ENCODE measurements around the gene HSPA1L. TPM values are rescaled to one million over a fixed set of nuclear protein-coding genes. Genes with fewer than 3 reads are reported as not detected.
A peak's percentile ranks its signal among the peaks of the same experiment; 100 is the strongest.
"Not testable (repeated sequence)": the region's sequence is repeated elsewhere in the genome, so short reads cannot be mapped to it uniquely, and the experiment has no call there.

The HSPA1L gene
- total RNA-seq, 1 experiment from 2014 or later = 2.0 TPM

DNA sequence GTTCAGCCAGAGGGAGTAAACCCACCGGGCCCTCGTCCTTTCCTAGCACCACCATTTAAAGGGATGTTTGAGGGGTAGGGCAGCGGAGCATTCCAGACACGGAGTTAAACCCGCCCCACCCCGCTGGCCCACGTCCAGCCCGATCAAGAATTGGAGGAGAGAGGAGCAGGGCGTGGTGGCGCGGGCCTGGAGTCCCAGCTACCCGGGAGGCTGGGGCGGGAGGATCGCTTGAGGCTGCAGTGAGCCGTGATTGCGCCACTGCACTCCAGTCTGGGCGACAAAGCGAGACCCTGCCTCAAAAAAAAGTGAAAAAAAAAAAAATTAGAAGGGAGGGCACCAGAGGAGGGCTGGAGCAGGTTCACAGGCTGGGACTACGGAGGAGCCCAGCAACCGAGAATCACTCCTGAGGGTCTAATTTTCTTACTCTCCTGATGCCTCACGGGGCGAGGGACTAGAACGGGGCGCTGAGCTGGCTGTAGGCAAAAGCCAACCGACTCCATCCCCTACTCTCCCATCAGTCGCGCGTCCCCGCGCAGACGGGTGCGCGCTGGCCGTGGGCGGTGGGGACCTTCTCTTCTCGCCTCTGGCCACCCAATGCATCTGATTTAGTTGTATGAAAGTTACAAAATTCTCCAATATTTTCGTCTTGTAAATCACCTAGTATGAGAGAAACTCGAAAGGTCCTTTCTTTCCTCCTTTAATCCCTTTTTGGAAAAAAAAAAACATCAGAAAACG, 6.4 kb upstream of the HSPA1L start:
- in situ Hi-C loops (cut with HindIII; ENCODE audit: low pct_unique_long_range_greater_than_20kb, low sequenced_read_pairs) = no loop called here
- peak; percentile 79 for DNase-seq (ENCODE audit: low read depth)

DNA sequence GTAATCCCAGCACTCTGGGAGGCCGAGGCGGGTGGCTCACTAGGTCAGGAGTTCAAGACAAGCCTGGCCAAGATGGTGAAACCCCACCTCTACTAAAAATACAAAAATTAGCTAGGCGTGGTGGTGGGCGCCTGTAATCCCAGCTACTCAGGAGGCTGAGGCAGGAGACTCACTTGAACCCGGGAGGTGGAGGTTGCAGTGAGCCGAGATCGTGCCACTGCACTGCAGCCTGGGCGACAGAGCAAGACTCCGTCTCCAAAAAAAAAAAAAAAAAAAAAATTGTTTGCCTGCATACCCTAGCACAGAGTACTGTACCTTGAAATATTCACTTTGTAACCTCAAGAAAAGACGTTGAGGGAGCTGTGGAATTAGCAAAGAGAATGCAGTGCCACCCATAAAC, 5.3 kb upstream of the HSPA1L start:
- in situ Hi-C loops (cut with HindIII; ENCODE audit: low pct_unique_long_range_greater_than_20kb, low sequenced_read_pairs); DNase-seq (ENCODE audit: low read depth): not testable (repeated sequence)

DNA sequence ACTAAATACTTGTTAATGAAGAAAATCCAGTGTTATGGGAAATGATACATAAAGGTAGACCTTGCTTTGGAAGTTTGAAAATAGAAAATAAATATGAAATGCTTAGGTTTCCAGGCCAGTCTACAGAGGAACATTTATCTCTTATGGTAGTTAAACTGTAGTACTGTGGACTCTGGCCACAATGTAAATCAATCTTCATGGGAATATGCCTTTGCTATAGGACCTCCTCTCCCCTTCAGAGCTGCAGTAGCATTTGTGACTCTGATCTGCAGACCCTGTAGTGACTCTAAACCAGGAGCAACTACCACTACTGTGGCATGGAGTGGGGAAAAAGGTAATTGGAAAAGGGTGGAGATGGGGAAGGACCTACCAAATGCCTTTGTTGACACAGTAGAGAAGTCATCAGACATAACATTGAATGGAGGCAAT, 4.8 kb upstream of the HSPA1L start:
- DNase-seq (ENCODE audit: low read depth) = no peak
- in situ Hi-C loops (cut with HindIII; ENCODE audit: low pct_unique_long_range_greater_than_20kb, low sequenced_read_pairs) = no loop called here

DNA sequence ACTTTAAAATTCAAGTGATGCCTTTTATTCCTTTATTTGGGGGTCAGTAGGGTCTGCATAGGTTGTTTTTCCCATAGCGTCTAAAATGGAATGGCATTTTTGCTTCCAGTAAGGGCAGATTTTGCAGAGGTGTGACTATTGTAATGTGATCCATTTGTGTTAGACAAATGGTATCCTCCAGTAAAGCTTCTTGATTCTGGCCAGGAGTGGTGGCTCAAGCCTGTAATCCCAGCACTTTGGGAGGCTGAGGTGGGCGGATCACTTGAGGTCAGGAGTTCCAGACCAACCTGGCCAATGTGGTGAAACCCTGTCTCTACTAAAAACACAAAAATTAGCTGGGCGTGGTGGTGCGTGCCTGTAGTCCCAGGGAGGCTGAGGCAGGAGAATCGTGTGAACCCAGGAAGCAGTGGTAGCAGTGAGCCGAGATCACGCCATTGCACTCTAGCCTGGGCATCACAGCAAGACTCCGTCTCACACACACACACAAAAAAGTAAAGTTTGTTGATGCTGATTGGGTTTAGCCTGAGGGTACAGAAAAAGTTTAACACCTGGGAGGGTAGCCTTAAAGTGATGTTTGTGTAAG, 2.9 kb upstream of the HSPA1L start:
- in situ Hi-C loops (cut with HindIII; ENCODE audit: low pct_unique_long_range_greater_than_20kb, low sequenced_read_pairs) = not testable (repeated sequence)
- DNase-seq (ENCODE audit: low read depth) = peak; percentile 51

DNA sequence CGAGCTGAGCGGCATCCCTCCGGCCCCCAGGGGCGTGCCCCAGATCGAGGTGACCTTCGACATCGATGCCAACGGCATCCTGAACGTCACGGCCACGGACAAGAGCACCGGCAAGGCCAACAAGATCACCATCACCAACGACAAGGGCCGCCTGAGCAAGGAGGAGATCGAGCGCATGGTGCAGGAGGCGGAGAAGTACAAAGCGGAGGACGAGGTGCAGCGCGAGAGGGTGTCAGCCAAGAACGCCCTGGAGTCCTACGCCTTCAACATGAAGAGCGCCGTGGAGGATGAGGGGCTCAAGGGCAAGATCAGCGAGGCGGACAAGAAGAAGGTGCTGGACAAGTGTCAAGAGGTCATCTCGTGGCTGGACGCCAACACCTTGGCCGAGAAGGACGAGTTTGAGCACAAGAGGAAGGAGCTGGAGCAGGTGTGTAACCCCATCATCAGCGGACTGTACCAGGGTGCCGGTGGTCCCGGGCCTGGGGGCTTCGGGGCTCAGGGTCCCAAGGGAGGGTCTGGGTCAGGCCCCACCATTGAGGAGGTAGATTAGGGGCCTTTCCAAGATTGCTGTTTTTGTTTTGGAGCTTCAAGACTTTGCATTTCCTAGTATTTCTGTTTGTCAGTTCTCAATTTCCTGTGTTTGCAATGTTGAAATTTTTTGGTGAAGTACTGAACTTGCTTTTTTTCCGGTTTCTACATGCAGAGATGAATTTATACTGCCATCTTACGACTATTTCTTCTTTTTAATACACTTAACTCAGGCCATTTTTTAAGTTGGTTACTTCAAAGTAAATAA, 2.2 kb upstream of the HSPA1L start:
- DNase-seq (ENCODE audit: low read depth); in situ Hi-C loops (cut with HindIII; ENCODE audit: low pct_unique_long_range_greater_than_20kb, low sequenced_read_pairs): not testable (repeated sequence)

DNA sequence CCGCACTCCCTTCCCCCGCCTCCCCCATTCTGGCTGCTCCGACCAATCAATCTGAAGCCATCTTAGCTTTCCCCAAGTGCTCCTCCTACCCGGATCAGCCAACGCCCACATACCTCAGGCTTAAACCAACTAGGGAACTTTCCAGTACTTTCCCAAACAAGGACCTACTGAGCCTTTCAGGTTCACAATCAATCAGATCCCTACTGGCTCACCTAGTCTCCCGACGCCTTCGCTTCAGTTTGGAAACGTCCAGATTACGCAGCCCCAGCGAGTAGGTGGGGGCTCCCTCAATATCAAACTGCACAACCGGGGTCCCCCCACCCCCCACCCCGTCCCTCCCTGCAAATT, 432 bp downstream of the HSPA1L start:
- in situ Hi-C loops (cut with HindIII; ENCODE audit: low pct_unique_long_range_greater_than_20kb, low sequenced_read_pairs) = no loop called here
- DNase-seq (ENCODE audit: low read depth) = peak; percentile 96

DNA sequence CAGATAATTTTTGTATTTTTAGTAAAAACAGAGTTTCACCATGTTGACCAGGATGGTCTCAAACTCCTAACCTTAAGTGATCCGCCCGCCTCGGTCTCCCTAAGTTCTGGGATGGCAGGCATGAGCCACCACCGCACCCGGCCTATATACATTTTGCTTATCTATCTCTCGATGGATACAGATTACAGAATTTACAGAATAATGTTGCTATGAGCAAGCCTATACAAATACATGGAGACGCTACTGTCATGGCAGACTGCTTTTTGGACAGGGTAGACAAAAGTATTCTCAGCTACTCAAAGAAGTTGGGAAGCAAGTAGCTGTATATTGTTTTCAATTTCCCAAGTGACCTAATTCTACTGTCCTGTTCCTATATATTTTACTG, 1.6 kb downstream of the HSPA1L start:
- DNase-seq (ENCODE audit: low read depth) = no peak
- in situ Hi-C loops (cut with HindIII; ENCODE audit: low pct_unique_long_range_greater_than_20kb, low sequenced_read_pairs) = no loop called here

DNA sequence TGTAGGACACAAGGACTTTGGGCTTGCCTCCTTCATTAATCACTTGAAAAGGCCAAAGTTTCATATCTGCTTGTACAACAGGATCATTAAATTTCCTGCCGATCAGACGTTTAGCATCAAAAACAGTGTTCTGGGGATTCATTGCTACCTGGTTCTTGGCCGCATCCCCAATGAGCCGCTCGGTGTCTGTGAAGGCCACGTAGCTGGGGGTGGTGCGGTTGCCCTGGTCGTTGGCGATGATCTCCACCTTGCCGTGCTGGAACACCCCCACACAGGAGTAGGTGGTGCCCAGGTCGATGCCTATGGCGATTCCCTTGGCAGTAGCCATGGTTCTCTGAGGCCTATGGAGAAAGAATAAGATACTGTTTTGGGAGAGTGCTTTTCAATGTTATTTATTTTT, 3.4 kb downstream of the HSPA1L start:
- in situ Hi-C loops (cut with HindIII; ENCODE audit: low pct_unique_long_range_greater_than_20kb, low sequenced_read_pairs) = no loop called here
- no peak for DNase-seq (ENCODE audit: low read depth)

DNA sequence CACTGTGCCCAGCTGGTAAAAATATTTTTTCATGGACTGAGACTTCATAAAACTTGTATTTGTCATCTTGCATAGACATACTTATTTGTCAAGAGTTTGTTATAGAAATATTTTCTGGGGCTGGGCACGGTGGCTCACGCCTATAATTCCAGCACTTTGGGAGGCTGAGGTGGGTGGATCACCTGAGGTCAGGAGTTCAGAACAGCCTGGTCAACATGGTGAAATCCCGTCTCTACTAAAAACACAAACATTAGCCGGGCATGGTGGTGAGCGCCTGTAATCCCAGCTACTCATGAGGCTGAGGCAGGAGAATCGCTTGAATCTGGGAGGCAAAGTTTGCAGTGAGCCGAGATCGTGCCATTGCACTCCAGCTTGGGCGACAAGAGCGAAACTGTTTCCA, 6.5 kb downstream of the HSPA1L start:
- in situ Hi-C loops (cut with HindIII; ENCODE audit: low pct_unique_long_range_greater_than_20kb, low sequenced_read_pairs); DNase-seq (ENCODE audit: low read depth): not testable (repeated sequence)

DNA sequence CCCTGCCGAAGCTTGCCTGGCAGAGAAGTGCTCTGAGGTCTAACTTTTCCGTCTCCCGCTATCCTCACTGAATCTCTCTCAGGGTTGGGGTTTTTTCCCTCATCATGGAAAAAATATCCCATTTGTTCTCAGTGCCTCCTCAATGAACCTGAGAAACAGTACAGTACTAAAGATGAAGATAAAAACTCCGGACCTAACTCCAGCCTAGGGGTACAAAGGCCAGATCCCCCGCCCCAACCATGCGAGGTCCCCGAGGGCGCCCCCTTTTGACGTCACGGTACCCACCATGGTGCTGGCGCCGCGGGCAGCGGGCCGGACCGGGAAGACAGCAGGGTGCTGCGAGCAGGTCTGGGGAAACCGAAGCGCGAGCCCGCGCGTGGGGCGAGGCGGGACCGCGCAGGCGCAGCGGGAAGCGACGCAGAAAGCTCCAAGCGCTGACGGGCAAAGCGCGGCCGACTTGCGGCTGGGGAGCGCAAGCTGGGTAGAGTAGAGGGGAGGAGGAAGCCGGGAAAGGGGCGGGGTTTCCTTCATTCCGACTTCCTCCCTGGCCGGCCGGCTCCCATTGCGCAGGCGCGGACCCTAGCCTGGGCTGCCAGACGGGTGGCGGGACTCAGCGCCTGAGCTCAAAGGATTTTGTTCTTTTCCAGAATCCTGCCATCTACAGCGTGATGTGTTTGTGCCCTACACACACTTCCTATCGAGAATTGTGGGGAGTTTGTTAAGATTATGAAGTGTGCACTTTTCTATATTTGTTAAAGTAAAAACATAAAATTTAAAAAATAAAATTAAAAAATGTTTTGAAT, 8.4 kb downstream of the HSPA1L start, which contains the start of gene LSM2:
LSM2 (minus strand) TSS at position 497 of the 803 bp plus-strand sequence; CDS start at position 288, 209 bp downstream.
- in situ Hi-C loops (cut with HindIII; ENCODE audit: low pct_unique_long_range_greater_than_20kb, low sequenced_read_pairs) = no loop called here

DNA sequence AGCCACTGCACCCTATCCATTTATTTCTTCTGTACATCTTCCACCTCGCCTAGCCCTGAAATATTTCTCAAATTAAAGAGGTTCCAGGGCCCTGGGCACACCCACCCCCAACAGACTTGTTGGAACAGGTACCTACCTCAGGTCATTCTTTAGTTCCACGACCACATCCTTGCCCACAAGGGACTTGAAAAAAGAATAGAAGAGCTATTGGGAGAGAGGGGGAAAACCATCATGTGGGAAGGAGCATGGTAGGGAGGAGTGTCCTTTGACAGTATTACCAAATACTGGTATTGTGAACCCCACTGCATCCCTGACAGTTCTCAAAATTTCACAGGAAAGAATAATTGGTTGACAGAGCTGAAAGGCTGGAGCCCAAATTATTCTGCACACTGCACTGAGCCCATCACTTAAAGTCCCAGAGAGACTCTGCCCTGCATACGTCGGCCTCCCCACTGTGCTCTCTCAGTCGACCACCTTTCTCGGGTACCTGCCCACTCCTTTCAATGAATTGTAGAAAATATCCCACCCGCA, 9.1 kb downstream of the HSPA1L start:
- in situ Hi-C loops (cut with HindIII; ENCODE audit: low pct_unique_long_range_greater_than_20kb, low sequenced_read_pairs) = no loop called here
- DNase-seq (ENCODE audit: low read depth) = no peak

More for the DNA sequence above, 8.4 kb downstream of the HSPA1L start, which contains the start of gene LSM2:
- DNase-seq (ENCODE audit: low read depth) = peak; percentile 97

DNA sequence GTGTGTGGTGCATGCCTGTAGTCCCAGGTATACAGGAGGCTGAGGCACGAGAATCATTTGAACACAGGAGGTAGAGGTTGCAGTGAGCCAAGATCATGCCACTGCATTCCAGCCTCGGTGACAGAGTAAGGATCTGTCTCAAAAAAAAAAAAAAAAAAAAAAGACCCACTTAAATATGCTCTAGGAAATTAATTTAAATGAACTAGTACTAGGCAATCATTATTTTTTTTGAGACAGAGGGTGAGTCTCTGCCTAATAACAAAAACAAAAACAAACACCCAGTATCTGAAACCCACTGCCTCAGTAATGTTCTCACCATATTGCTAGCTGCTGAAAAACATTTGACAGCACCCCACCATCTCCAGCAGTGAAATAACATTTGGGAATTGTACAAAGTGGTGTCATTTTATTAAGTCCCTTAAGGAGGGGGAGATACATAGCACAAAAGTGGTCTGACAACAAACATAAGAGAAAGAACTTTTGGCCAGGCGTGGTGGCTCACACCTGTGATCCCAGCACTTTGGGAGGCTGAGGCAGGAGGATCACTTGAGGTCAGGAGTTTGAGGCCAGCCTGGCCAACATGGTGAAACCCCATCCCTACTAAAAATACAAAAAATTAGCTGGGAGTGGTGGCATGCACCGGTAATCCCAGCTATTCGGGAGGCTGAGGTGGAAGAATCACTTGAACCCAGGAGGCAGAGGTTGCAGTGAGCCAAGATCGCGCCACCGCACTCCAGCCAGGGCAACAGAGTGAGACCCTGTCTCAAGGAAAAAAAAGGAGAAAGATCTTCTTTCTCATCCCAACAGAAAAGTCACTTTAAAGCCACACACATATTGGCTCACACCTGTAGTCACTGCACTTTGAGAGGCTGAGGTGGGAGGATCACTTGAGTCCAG, 13.8 kb downstream of the HSPA1L start:
- DNase-seq (ENCODE audit: low read depth); in situ Hi-C loops (cut with HindIII; ENCODE audit: low pct_unique_long_range_greater_than_20kb, low sequenced_read_pairs): not testable (repeated sequence)

DNA sequence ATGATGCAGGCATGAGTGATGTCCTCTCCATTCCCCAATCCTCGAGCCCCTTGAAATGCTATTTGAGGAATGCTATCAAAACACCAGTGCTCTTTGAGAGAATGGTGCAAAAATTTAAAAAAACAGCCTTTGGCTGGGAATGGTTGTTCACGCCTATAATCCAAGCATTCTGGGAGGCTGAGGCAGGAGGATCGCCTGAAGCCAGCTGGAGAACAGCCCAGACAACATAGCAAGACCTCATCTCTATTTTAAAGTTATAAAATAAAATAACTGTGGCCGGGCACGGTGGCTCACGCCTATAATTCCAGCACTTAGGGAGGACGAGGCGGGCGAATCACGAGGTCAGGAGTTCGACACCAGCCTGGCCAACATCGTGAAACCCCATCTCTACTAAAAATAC, 15.3 kb downstream of the HSPA1L start:
- in situ Hi-C loops (cut with HindIII; ENCODE audit: low pct_unique_long_range_greater_than_20kb, low sequenced_read_pairs) = no loop called here
- DNase-seq (ENCODE audit: low read depth) = no peak

DNA sequence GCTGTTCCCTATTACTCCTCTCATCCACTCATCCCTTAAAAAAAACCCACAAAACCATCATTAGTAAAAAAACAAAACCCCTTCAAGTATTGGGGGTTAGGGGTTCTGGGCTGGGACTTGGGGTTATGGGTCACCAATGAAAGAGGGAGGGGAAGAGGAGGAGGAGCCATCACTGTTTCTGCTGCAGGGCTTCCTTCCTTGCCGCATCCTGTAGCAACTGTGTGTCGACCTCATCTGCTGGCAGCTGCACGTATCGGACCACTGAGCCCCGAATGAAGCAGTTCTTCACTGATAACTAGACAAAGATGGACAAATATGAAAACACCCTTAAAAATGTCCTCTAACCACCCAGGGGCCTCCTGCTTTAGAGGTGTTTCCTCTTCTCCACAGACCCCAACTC, 17.5 kb downstream of the HSPA1L start:
- no peak for DNase-seq (ENCODE audit: low read depth)
- in situ Hi-C loops (cut with HindIII; ENCODE audit: low pct_unique_long_range_greater_than_20kb, low sequenced_read_pairs) = no loop called here

DNA sequence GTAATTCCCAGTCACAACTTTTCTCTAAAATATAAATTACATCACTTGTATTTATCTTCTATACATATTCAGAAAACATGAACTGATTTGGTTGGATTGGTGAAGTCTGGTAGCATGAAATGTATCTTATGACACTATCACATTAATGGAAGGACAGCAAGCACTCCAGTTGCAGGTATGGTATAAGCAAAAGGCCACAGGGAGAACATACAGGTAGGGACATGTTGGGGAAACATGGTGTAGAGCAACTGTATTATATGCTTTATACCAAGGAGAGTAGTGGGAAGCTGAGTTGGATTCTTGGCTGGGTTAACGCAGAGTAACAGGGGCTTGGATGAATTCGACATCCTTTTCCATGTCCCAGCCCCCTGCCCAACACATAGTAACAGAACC, 18.1 kb downstream of the HSPA1L start:
- in situ Hi-C loops (cut with HindIII; ENCODE audit: low pct_unique_long_range_greater_than_20kb, low sequenced_read_pairs) = no loop called here
- DNase-seq (ENCODE audit: low read depth) = no peak

DNA sequence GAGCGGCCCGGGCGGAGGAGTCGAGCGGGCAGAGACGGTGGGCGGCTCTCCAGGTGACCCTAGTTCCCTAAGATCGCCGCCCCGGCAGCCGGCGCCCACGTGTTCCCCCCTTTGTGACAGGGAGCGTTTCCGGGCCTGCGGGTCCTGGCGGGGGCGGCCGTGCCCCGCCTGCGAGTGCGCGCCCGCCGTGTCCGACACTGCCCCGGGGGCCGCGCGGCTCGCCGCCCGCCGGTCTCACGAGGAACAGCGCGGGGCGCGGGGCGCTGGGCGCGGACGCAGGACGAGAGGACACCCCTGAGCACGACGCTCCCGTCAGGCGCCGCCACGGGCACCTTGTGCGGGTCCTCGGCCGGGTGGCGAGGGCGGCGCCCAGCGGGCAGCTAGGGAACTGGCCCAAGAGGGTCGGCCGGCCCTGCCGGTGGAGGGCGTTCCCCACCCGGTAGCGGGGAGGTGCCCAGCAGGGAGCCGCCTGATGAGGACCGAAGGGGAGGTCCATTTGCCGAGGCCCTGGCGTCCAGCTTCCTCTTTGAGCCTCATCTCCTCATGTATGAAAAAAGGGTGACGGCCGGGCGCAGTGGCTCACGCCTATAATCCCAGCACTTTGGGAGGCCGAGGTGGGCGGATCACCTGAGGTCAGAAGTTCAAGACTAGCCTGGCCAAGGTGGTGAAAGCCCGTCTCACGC, 19.3 kb downstream of the HSPA1L start, which contains the start of gene VARS1:
VARS1 (minus strand) TSS at position 137 of the 683 bp plus-strand sequence. CDS start 535 bp downstream, outside the sequence.
- peak; percentile 95 for DNase-seq (ENCODE audit: low read depth)
- in situ Hi-C loops (cut with HindIII; ENCODE audit: low pct_unique_long_range_greater_than_20kb, low sequenced_read_pairs) = no loop called here
